ENCODE measurements around the gene ACE2.

The ACE2 gene

GRCh38 chrX:15598026-15598425, 2.7 kb downstream of the ACE2 start:
- H3K36me3 ChIP-seq (ENCODE audit: control insufficient read depth, insufficient read depth, low read length): no peaks in the 10 kb centered on the region
- H3K27me3 ChIP-seq (ENCODE audit: control insufficient read depth, insufficient read depth, low read length): no peaks in the 10 kb centered on the region
- no peak overlapping the region for H3K4me3 ChIP-seq (ENCODE audit: low read depth, low read length)
- no peak for TF ChIP-seq CTCF (IDR thresholded peaks at IDR 0.05)
- no peak overlapping the region for H2AFZ ChIP-seq
- no peak overlapping the region for H3K27ac ChIP-seq
- H3K9me3 ChIP-seq (ENCODE audit: control insufficient read depth, low read length): no peaks in the 10 kb centered on the region
- H3K4me1 ChIP-seq: no peaks in the 10 kb centered on the region
- no peak overlapping the region for H3K9ac ChIP-seq
- H3K4me2 ChIP-seq (ENCODE audit: low read length): no peak overlapping the region
- H3K79me2 ChIP-seq: no peaks in the 10 kb centered on the region

- Histone ChIP-seq H3K27me3 (ENCODE audit: control insufficient read depth, insufficient read depth, low read length) (no peaks in the 10 kb centered on the region), H3K79me2 (no peaks in the 10 kb centered on the region), H3K4me3 (ENCODE audit: low read depth, low read length) (no peak overlapping the region), H2AFZ (no peak overlapping the region), H3K4me1 (no peaks in the 10 kb centered on the region), H3K36me3 (ENCODE audit: control insufficient read depth, insufficient read depth, low read length) (no peaks in the 10 kb centered on the region), H3K9ac (no peak overlapping the region), H3K4me2 (ENCODE audit: low read length) (no peak overlapping the region), H3K9me3 (ENCODE audit: control insufficient read depth, low read length) (no peaks in the 10 kb centered on the region), H3K27ac (no peak overlapping the region)
- no peak for TF ChIP-seq CTCF (IDR thresholded peaks at IDR 0.05)
Observed at GRCh38 chrX:15594371-15594770, 6.4 kb downstream of the ACE2 start.

- Histone ChIP-seq H3K4me1 (no peaks in the 10 kb centered on the region), H3K9me3 (ENCODE audit: control insufficient read depth, low read length) (no peaks in the 10 kb centered on the region), H2AFZ (no peak overlapping the region), H3K4me3 (ENCODE audit: low read depth, low read length) (no peak overlapping the region), H3K36me3 (ENCODE audit: control insufficient read depth, insufficient read depth, low read length) (no peaks in the 10 kb centered on the region), H3K4me2 (ENCODE audit: low read length) (no peak overlapping the region), H3K27ac (no peak overlapping the region), H3K27me3 (ENCODE audit: control insufficient read depth, insufficient read depth, low read length) (no peaks in the 10 kb centered on the region), H3K9ac (no peak overlapping the region), H3K79me2 (no peaks in the 10 kb centered on the region)
- no peak for TF ChIP-seq CTCF (IDR thresholded peaks at IDR 0.05)
Observed at GRCh38 chrX:15579778-15580747, 20.7 kb downstream of the ACE2 start.

GRCh38 chrX:15576019-15576418, 24.7 kb downstream of the ACE2 start:
- no peak overlapping the region for H3K4me3 ChIP-seq (ENCODE audit: low read depth, low read length)
- H3K4me2 ChIP-seq (ENCODE audit: low read length): no peak overlapping the region
- no peaks in the 10 kb centered on the region for H3K4me1 ChIP-seq
- H3K9ac ChIP-seq: no peak overlapping the region
- H3K27me3 ChIP-seq (ENCODE audit: control insufficient read depth, insufficient read depth, low read length): no peaks in the 10 kb centered on the region
- H3K9me3 ChIP-seq (ENCODE audit: control insufficient read depth, low read length): no peaks in the 10 kb centered on the region
- no peaks in the 10 kb centered on the region for H3K79me2 ChIP-seq
- no peak for TF ChIP-seq CTCF (IDR thresholded peaks at IDR 0.05)
- no peak overlapping the region for H2AFZ ChIP-seq
- no peaks in the 10 kb centered on the region for H3K36me3 ChIP-seq (ENCODE audit: control insufficient read depth, insufficient read depth, low read length)
- no peak overlapping the region for H3K27ac ChIP-seq

GRCh38 chrX:15574017-15574416, 26.7 kb downstream of the ACE2 start:
- H2AFZ ChIP-seq: no peak overlapping the region
- no peaks in the 10 kb centered on the region for H3K79me2 ChIP-seq
- H3K36me3 ChIP-seq (ENCODE audit: control insufficient read depth, insufficient read depth, low read length): no peaks in the 10 kb centered on the region
- no peak for TF ChIP-seq CTCF (IDR thresholded peaks at IDR 0.05)
- no peak overlapping the region for H3K9ac ChIP-seq
- no peaks in the 10 kb centered on the region for H3K9me3 ChIP-seq (ENCODE audit: control insufficient read depth, low read length)
- no peak overlapping the region for H3K27ac ChIP-seq
- H3K4me3 ChIP-seq (ENCODE audit: low read depth, low read length): no peak overlapping the region
- H3K4me1 ChIP-seq: no peaks in the 10 kb centered on the region
- H3K4me2 ChIP-seq (ENCODE audit: low read length): no peak overlapping the region
- no peaks in the 10 kb centered on the region for H3K27me3 ChIP-seq (ENCODE audit: control insufficient read depth, insufficient read depth, low read length)

All from parathyroid adenoma (tissue), 2 donors.